Activated CD4-positive, alpha-beta memory T cell treated with anti-CD3 and anti-CD28 coated beads for 36 hours (primary cell): Measurements from ENCODE around the gene FBXO34. TPM values are rescaled to one million over a fixed set of nuclear protein-coding genes. Genes with fewer than 3 reads are reported as not detected.

ENCODE experiments used
- CTCF ChIA-PET: fragments of 350-600 bp; sonication (Branson Sonifier 250); formaldehyde crosslinking; loops from one replicate; lab custom pipeline; 2021; ENCODE audit warnings: antibody characterized with exemption, inconsistent platforms; lab: Charles Lee
- POLR2A ChIA-PET: fragments of 350-600 bp; sonication (Branson Sonifier 250); formaldehyde crosslinking; loops from one replicate; lab custom pipeline; 2021; ENCODE audit warnings: antibody characterized with exemption; lab: Charles Lee
- DNase-seq: peaks from one replicate; pipeline ENCODE4 v3.0.0-alpha.2; 2020
- H3K27ac Mint-ChIP-seq: one replicate; pipeline ENCODE4 v1.8.0; 2021; ENCODE audit warnings: mixed read lengths
- H3K27me3 Mint-ChIP-seq: one replicate; pipeline ENCODE4 v1.8.0; 2021; ENCODE audit warnings: mixed read lengths
- H3K36me3 Mint-ChIP-seq: one replicate; pipeline ENCODE4 v1.8.0; 2021; ENCODE audit warnings: mixed read lengths
- H3K4me1 Mint-ChIP-seq: one replicate; pipeline ENCODE4 v1.8.0; 2021; ENCODE audit warnings: low read depth, mixed read lengths
- H3K4me3 Mint-ChIP-seq: one replicate; pipeline ENCODE4 v1.8.0; 2021; ENCODE audit warnings: mild to moderate bottlenecking, mixed read lengths
- H3K9me3 Mint-ChIP-seq: one replicate; pipeline ENCODE4 v1.8.0; 2021; ENCODE audit warnings: mixed read lengths
- intact Hi-C: fragments of 100-400 bp; cut with micrococcal nuclease; formaldehyde crosslinking; loops from one replicate; pipeline ENCODE4 v1.15.1; 2023
- total RNA-seq, 2 experiments: library from RNA; stranded (reverse); gene quantifications; one replicate each; pipeline ENCODE4 v1.2.3, GENCODE V29; 2021

FBXO34 gene
- total RNA-seq, 2 experiments from 2014 or later: 19.8 to 22.0 TPM

DNA sequence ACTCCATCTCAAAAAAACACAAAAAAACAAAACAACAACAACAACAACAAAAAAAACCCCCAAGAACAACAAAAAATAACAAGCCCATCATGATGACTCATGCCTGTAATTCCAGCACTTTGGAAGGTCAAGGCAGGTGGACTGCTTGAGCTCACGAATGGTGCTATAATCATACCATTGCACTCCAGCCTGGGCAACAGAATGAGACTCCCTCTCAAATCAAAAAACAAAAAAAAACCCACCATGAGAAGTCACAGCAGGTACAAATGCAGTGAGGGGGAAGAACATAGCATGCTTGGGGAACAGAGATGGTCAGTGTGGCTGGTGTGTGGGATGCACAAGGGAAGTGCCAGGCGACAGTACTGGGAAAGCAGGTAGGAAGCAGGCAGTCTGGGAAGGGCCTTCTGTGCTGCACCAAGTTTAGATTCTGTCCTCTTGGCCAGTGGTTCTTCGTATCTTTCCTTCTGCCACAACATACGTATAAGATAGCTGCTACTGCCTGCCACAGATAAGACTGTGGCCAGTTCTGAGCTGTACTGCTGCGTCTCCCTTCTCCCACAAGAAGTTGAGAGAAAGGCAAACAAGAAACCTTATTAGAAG, 112.4 kb downstream of the FBXO34 start:
- Mint-ChIP-seq H3K27ac (no peak overlapping the region), H3K4me1 (peaks cover 51% of the 10 kb centered on the region), H3K9me3 (no peaks in the 10 kb centered on the region), H3K36me3 (peaks cover 38% of the 10 kb centered on the region), H3K4me3 (no peak overlapping the region), H3K27me3 (no peaks in the 10 kb centered on the region)
- POLR2A ChIA-PET: no interaction called here
- DNase-seq: no peak
- intact Hi-C loops: no loop called here
- CTCF ChIA-PET: interaction anchor here (0.9 to 1.1 kb wide), 2 partner anchors 28 to 113 kb away, joined by 4 to 5 read pairs; no protein-coding TSS in a partner anchor

GRCh38 chr14:55384536-55384935, 113.3 kb downstream of the FBXO34 start:
- Mint-ChIP-seq H3K4me3 (no peak overlapping the region), H3K4me1 (peaks cover 60% of the 10 kb centered on the region), H3K9me3 (no peaks in the 10 kb centered on the region), H3K27me3 (no peaks in the 10 kb centered on the region), H3K27ac (peak overlapping the region; percentile 15), H3K36me3 (peaks cover 44% of the 10 kb centered on the region)
- no peak for DNase-seq
- ChIA-PET CTCF (interaction anchor here (0.9 to 1.1 kb wide), 2 partner anchors 29 to 114 kb away, joined by 4 to 5 read pairs; no protein-coding TSS in a partner anchor), POLR2A (no interaction called here)
- intact Hi-C loops: no loop called here

GRCh38 chr14:55386037-55386808, 115.0 kb downstream of the FBXO34 start:
- H3K36me3 Mint-ChIP-seq: peaks cover 39% of the 10 kb centered on the region
- intact Hi-C loops: loop anchor here (1.0 to 5.0 kb wide), 4 partner anchors 12 to 195 kb away; no protein-coding TSS in a partner anchor
- H3K9me3 Mint-ChIP-seq: no peaks in the 10 kb centered on the region
- CTCF ChIA-PET: interaction anchor here (0.8 to 2.1 kb wide), 7 partner anchors 12 to 140 kb away, joined by 3 to 7 read pairs (median 4); no protein-coding TSS in a partner anchor
- peak; percentile 39 for DNase-seq
- POLR2A ChIA-PET: interaction anchor here (0.6 to 2.2 kb wide), 4 partner anchors 12 to 114 kb away, joined by 3 to 8 read pairs (median 5); no protein-coding TSS in a partner anchor
- H3K4me3 Mint-ChIP-seq: peak overlapping the region; percentile 56
- H3K27me3 Mint-ChIP-seq: no peaks in the 10 kb centered on the region
- peak overlapping the region; percentile 90 for H3K27ac Mint-ChIP-seq
- peaks cover 59% of the 10 kb centered on the region for H3K4me1 Mint-ChIP-seq

GRCh38 chr14:55387121-55387520, 115.9 kb downstream of the FBXO34 start:
- peaks cover 53% of the 10 kb centered on the region for H3K4me1 Mint-ChIP-seq
- H3K9me3 Mint-ChIP-seq: no peaks in the 10 kb centered on the region
- H3K4me3 Mint-ChIP-seq: peak overlapping the region; percentile 30
- peak overlapping the region; percentile 90 for H3K27ac Mint-ChIP-seq
- ChIA-PET CTCF (interaction anchor here (0.9 to 2.1 kb wide), 2 partner anchors 116 to 174 kb away, joined by 3 to 7 read pairs; no protein-coding TSS in a partner anchor), POLR2A (interaction anchor here (2.2 kb wide), 1 partner anchor 13 kb away, joined by 6 read pairs; no protein-coding TSS in a partner anchor)
- intact Hi-C loops: loop anchor here (5.0 kb wide), 1 partner anchor 55 kb away; no protein-coding TSS in a partner anchor
- no peaks in the 10 kb centered on the region for H3K27me3 Mint-ChIP-seq
- DNase-seq: no peak
- peaks cover 32% of the 10 kb centered on the region for H3K36me3 Mint-ChIP-seq

DNA sequence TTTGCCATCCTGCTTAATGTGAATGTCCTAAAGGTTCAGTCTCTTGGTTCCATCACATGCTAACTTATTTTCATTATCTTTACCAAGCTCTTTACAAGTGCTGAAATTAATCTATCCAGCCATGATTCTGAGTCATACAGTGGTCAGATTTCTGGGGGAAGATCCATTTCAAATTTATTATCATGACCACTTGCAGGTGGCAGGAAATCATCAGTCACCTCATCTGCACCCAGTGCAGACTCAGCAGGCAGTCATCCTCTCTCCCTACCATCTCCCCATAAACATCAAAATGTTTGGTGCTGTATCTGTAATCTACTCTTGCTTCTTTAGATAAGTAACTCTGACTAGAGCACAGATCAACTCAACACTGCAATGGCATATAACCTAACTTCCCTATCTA, 116.9 kb downstream of the FBXO34 start:
- no peaks in the 10 kb centered on the region for H3K27me3 Mint-ChIP-seq
- ChIA-PET CTCF (interaction anchor here (0.9 kb wide), 1 partner anchor 175 kb away, joined by 3 read pairs; no protein-coding TSS in a partner anchor), POLR2A (no interaction called here)
- intact Hi-C loops: loop anchor here (5.0 kb wide), 1 partner anchor 56 kb away; no protein-coding TSS in a partner anchor
- H3K9me3 Mint-ChIP-seq: no peaks in the 10 kb centered on the region
- H3K4me1 Mint-ChIP-seq: peaks cover 51% of the 10 kb centered on the region
- H3K4me3 Mint-ChIP-seq: no peak overlapping the region
- H3K36me3 Mint-ChIP-seq: peaks cover 30% of the 10 kb centered on the region
- H3K27ac Mint-ChIP-seq: peak overlapping the region; percentile 90
- DNase-seq: peak; percentile 54

GRCh38 chr14:55389330-55389729, 118.1 kb downstream of the FBXO34 start:
- H3K9me3 Mint-ChIP-seq: no peaks in the 10 kb centered on the region
- no peak overlapping the region for H3K4me3 Mint-ChIP-seq
- intact Hi-C loops: loop anchor here (5.0 kb wide), 1 partner anchor 57 kb away; no protein-coding TSS in a partner anchor
- ChIA-PET CTCF (interaction anchor here (1.6 kb wide), 1 partner anchor 117 kb away, joined by 3 read pairs; no protein-coding TSS in a partner anchor), POLR2A (no interaction called here)
- H3K4me1 Mint-ChIP-seq: peaks cover 49% of the 10 kb centered on the region
- H3K27me3 Mint-ChIP-seq: no peaks in the 10 kb centered on the region
- H3K36me3 Mint-ChIP-seq: peaks cover 28% of the 10 kb centered on the region
- peak overlapping the region; percentile 53 for H3K27ac Mint-ChIP-seq
- no peak for DNase-seq

- CTCF ChIA-PET: no interaction called here
- intact Hi-C loops: no loop called here
- Mint-ChIP-seq H3K4me1 (peaks cover 31% of the 10 kb centered on the region), H3K9me3 (no peaks in the 10 kb centered on the region), H3K27me3 (no peaks in the 10 kb centered on the region), H3K27ac (no peak overlapping the region), H3K4me3 (no peak overlapping the region), H3K36me3 (peaks cover 6% of the 10 kb centered on the region)
- DNase-seq: no peak
- POLR2A ChIA-PET: no interaction called here
Observed at GRCh38 chr14:55398679-55399078, 127.5 kb downstream of the FBXO34 start.

GRCh38 chr14:55399183-55399582, 128.0 kb downstream of the FBXO34 start:
- intact Hi-C loops: no loop called here
- no peak for DNase-seq
- H3K27me3 Mint-ChIP-seq: no peaks in the 10 kb centered on the region
- POLR2A ChIA-PET: no interaction called here
- H3K4me3 Mint-ChIP-seq: no peak overlapping the region
- H3K4me1 Mint-ChIP-seq: peaks cover 35% of the 10 kb centered on the region
- CTCF ChIA-PET: no interaction called here
- H3K9me3 Mint-ChIP-seq: no peaks in the 10 kb centered on the region
- peaks cover 6% of the 10 kb centered on the region for H3K36me3 Mint-ChIP-seq
- H3K27ac Mint-ChIP-seq: no peak overlapping the region

DNA sequence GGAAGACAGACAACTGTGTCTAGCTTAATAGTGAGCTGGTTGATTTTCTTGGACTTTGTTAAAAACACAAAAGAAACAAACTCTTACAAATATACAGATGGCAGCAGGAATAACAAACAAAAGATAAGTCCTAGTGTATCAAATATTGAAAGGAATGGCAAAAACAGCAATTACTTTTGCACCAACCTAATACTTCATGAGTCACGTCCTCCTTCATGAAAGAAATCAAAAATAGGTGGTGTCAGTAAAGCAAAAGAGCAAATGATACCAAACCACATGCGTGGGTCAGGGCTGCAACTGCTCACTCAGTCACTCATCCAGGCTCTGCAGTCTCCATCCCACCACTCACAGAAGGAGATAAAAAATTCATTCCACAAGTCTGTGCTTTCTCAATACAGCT, 128.6 kb downstream of the FBXO34 start:
- no peak for DNase-seq
- POLR2A ChIA-PET: no interaction called here
- H3K36me3 Mint-ChIP-seq: peaks cover 6% of the 10 kb centered on the region

DNA sequence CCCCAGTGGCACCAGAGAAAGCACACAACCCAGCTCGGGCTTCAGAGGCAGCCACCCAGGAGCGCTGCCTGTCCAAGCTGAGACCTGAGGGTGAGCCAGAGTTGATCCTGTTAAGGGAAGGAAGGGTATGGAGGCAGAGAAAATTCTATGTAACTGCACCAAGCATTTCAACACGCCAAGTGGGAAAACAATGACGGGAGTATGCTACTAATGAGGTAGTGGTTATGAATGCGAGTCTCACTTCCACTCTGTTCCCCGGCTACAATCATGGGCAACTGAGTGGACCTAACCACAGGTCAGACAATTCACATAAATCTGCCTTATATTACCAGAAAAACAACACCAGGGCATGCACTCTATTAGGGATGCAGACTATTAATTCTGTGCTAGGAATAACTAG, 130.5 kb downstream of the FBXO34 start:
- peaks cover 49% of the 10 kb centered on the region for H3K4me1 Mint-ChIP-seq
- no peaks in the 10 kb centered on the region for H3K36me3 Mint-ChIP-seq
- no peaks in the 10 kb centered on the region for H3K9me3 Mint-ChIP-seq
- H3K4me3 Mint-ChIP-seq: no peak overlapping the region
- H3K27ac Mint-ChIP-seq: no peak overlapping the region
- intact Hi-C loops: no loop called here
- no peaks in the 10 kb centered on the region for H3K27me3 Mint-ChIP-seq
- DNase-seq: no peak
- CTCF ChIA-PET: no interaction called here
- POLR2A ChIA-PET: no interaction called here

More for the DNA sequence above, 128.6 kb downstream of the FBXO34 start:
- Mint-ChIP-seq H3K27ac (no peak overlapping the region), H3K27me3 (no peaks in the 10 kb centered on the region), H3K4me3 (no peak overlapping the region), H3K4me1 (peaks cover 42% of the 10 kb centered on the region), H3K9me3 (no peaks in the 10 kb centered on the region)
- intact Hi-C loops: no loop called here
- CTCF ChIA-PET: no interaction called here
